ENCODE results near the gene MACROH2A2. TPM values are rescaled to one million over a fixed set of nuclear protein-coding genes. Genes with fewer than 3 reads are reported as not detected.
A peak's percentile ranks its signal among the peaks of the same experiment; 100 is the strongest.

The MACROH2A2 gene
- total RNA-seq (not detected in 2 replicates), polyA plus RNA-seq (0.07 TPM in 1 of 2 replicates, not detected in the other), polyA minus RNA-seq (not detected in 2 replicates)
- total RNA-seq (2013) = 0.37 TPM

DNA sequence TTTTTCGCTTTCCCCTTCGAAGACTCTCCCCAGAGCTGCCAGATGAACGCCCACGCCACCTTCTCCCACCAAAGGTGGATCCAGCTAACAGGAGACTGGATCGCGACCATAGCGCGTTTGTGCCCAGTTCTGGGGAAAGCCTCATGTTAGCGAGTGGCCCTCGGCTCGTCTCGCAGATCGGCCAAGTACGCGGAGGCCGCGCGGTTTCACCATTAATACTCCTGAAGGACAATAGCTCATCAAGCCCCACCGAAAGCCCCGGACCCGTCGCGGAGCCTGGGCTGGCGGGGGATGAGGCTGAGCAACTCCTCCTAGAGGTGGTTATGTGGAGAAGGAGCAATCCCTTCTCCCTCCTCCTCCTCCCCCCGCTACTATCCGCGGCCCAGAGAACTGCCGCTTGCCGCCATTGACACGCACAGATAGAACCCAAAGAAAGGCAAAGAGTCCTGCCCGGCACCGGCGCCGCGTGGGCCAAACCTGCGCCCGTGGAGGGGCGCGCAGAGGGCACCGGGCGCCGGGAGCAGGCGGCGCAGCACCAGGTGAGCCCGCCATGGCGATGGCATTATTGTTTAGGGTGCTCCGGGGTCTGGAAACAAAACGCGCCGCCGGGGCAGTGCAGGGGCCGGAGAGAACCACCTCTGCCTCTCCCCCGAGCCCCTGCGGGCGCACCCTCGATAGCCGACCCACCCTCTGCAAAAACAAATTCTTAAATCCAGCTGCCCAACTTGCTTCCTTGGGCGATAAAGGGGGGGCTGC lies at the start of gene MACROH2A2:
Gene MACROH2A2 (plus strand): TSS at position 385 of the 756 bp plus-strand sequence. CDS start 22,813 bp downstream, outside the sequence.
- H3K27me3 ChIP-seq (replicated peaks in 1 of 4; ENCODE audit: control extremely low read depth in 1 of 4, control insufficient read depth in 3 of 4, insufficient read depth in 4 of 4, low read length in 3 of 4) = peaks cover 0 to 19% (median 13%) of the 10 kb centered on the region in 4 experiments
- no peaks in the 10 kb centered on the region for H3K36me3 ChIP-seq (replicated peaks in 1 of 2; ENCODE audit: control extremely low read depth in 1 of 2, control insufficient read depth in 1 of 2, extremely low read depth in 1 of 2, insufficient read depth in 2 of 2, low read length in 1 of 2)
- peak within 1 kb of the TSS; percentile 40 for H3K4me2 ChIP-seq (replicated peaks; ENCODE audit: low read depth, low read length, poor library complexity, severe bottlenecking)
- WGBS (ENCODE audit: insufficient coverage) = 3% methylated on average over 40 of the region's 58 CpGs
- peaks cover 8 to 10% of the 10 kb centered on the region in 2 donors for H3K4me1 ChIP-seq (ENCODE audit: control insufficient read depth in 2 of 2, insufficient read depth in 2 of 2, low read length in 2 of 2)
- H2AFZ ChIP-seq (ENCODE audit: insufficient read depth, low read depth, low read length, poor library complexity, severe bottlenecking) = peak within 1 kb of the TSS; percentile 28
- H3K9me3 ChIP-seq (ENCODE audit: control extremely low read depth in 1 of 3, control insufficient read depth in 2 of 3, insufficient read depth in 1 of 3, low read length in 2 of 3) = peaks cover 0 to 1% (median 0%) of the 10 kb centered on the region in 3 donors
- no peak within 1 kb of the TSS for H3K4me3 ChIP-seq (ENCODE audit: control extremely low read depth in 1 of 5, extremely low read depth in 1 of 5, insufficient read depth in 1 of 5, low read depth in 2 of 5, low read length in 4 of 5)
- no peaks in the 10 kb centered on the region for H3K79me2 ChIP-seq (ENCODE audit: control insufficient read depth, insufficient read depth, low read length)
- no peak for TF ChIP-seq EZH2 (IDR thresholded peaks at IDR 0.05; ENCODE audit: borderline replicate concordance, insufficient read depth, low read depth, low read length, poor library complexity, severe bottlenecking)
- TF ChIP-seq, protein P1, sequence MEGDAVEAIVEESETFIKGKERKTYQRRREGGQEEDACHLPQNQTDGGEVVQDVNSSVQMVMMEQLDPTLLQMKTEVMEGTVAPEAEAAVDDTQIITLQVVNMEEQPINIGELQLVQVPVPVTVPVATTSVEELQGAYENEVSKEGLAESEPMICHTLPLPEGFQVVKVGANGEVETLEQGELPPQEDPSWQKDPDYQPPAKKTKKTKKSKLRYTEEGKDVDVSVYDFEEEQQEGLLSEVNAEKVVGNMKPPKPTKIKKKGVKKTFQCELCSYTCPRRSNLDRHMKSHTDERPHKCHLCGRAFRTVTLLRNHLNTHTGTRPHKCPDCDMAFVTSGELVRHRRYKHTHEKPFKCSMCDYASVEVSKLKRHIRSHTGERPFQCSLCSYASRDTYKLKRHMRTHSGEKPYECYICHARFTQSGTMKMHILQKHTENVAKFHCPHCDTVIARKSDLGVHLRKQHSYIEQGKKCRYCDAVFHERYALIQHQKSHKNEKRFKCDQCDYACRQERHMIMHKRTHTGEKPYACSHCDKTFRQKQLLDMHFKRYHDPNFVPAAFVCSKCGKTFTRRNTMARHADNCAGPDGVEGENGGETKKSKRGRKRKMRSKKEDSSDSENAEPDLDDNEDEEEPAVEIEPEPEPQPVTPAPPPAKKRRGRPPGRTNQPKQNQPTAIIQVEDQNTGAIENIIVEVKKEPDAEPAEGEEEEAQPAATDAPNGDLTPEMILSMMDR (IDR thresholded peaks at IDR 0.05) = no peak
- Mint-ChIP-seq H3K27ac (no peak within 1 kb of the TSS), H3K4me1 (peaks cover 10% of the 10 kb centered on the region), H3K27me3 (peaks cover 49% of the 10 kb centered on the region), H3K9me3 (ENCODE audit: insufficient read depth) (no peaks in the 10 kb centered on the region), H3K4me3 (peak within 1 kb of the TSS; percentile 74)
- H4K20me1 ChIP-seq (ENCODE audit: control insufficient read depth, insufficient read depth, low read length, poor library complexity, severe bottlenecking) = no peaks in the 10 kb centered on the region
- POLR2A ChIA-PET = no interaction called here
- CTCF ChIA-PET = no interaction called here
- ATAC-seq (ENCODE audit: low read depth) = no peak
- DNase-seq = no peak
- no peak within 1 kb of the TSS for H3K9ac ChIP-seq (ENCODE audit: low read length)
- intact Hi-C loops (cut with micrococcal nuclease) = no loop called here
- H3K27ac ChIP-seq (ENCODE audit: low read length in 2 of 2) = no peak within 1 kb of the TSS
